Epithelial cell of esophagus (primary cell): ENCODE results near the gene SLC31A2.
"Not testable (repeated sequence)": the region's sequence is repeated elsewhere in the genome, so short reads cannot be mapped to it uniquely, and the experiment has no call there.

Experiments
- DNase-seq: peaks from one replicate; pipeline ENCODE4 v3.0.0; 2010; ENCODE audit warnings: low read depth
- H3K4me3 ChIP-seq: 2 replicates; pipeline ENCODE4 v1.5.1; 2011; ENCODE audit warnings: mild to moderate bottlenecking, low read length, control low read depth
- CTCF ChIP-seq: IDR thresholded peaks from 2 replicates; pipeline ENCODE4 v1.5.1; 2011; ENCODE audit warnings: low read depth, mild to moderate bottlenecking, low read length, control low read depth, inconsistent platforms; ENCODE audit not compliant: insufficient read depth; ENCODE audit errors: missing control alignments

Gene SLC31A2

GRCh38 chr9:113131689-113132151, 19.1 kb upstream of the SLC31A2 start:
- H3K4me3 ChIP-seq, result no peak overlapping the region
- DNase-seq, result peak; percentile 56
- TF ChIP-seq CTCF, result no peak

- H3K4me3 ChIP-seq, result no peak overlapping the region
- DNase-seq, result no peak
- no peak for TF ChIP-seq CTCF
These were observed 13.3 kb upstream of the SLC31A2 start for GRCh38 chr9:113137196-113138168.

- no peak for DNase-seq
- no peak for TF ChIP-seq CTCF
- H3K4me3 ChIP-seq, result no peak overlapping the region
These were observed 12.0 kb upstream of the SLC31A2 start for GRCh38 chr9:113138760-113139159.

GRCh38 chr9:113139225-113139829, 11.5 kb upstream of the SLC31A2 start:
- H3K4me3 ChIP-seq, result no peak overlapping the region
- no peak for DNase-seq
- no peak for TF ChIP-seq CTCF

GRCh38 chr9:113139953-113140352, 10.9 kb upstream of the SLC31A2 start:
- no peak overlapping the region for H3K4me3 ChIP-seq
- TF ChIP-seq CTCF, result no peak
- DNase-seq, result no peak

- not testable (repeated sequence) for H3K4me3 ChIP-seq, DNase-seq
These were observed 9.9 kb upstream of the SLC31A2 start for GRCh38 chr9:113140896-113141295.

GRCh38 chr9:113143432-113144227, 7.2 kb upstream of the SLC31A2 start:
- no peak overlapping the region for H3K4me3 ChIP-seq
- no peak for TF ChIP-seq CTCF
- DNase-seq, result peak; percentile 21
